DMS153 (cell line): ENCODE measurements around the gene COPS4.
A peak's percentile ranks its signal among the peaks of the same experiment; 100 is the strongest.
"Not testable (repeated sequence)": the region's sequence is repeated elsewhere in the genome, so short reads cannot be mapped to it uniquely, and the experiment has no call there.

Experiments used
- DNase-seq: peaks from one replicate; lab custom pipeline; 2025; lab: John Stamatoyannopoulos, UW

COPS4 gene

DNA sequence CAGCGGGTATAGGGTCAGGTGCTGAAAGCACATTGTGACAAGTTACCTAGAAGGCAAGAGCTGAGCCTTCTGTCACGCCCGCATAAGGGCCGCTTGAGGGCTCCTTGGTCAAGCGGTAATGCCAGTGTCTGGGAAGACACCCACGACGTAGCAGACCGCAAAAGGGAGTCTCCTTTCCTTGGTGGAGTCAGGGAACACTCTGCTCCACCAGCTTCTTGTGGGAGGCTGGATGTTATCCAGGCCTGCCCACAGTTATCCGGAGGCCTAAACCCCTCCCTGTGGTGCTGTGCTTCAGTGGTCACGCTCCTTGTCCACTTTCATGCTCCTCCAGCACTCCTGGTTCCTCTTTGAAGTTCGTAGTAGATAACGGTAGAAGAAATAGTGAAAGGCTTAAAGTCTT, 50.0 kb downstream of the COPS4 start:
- DNase-seq = not testable (repeated sequence)

DNA sequence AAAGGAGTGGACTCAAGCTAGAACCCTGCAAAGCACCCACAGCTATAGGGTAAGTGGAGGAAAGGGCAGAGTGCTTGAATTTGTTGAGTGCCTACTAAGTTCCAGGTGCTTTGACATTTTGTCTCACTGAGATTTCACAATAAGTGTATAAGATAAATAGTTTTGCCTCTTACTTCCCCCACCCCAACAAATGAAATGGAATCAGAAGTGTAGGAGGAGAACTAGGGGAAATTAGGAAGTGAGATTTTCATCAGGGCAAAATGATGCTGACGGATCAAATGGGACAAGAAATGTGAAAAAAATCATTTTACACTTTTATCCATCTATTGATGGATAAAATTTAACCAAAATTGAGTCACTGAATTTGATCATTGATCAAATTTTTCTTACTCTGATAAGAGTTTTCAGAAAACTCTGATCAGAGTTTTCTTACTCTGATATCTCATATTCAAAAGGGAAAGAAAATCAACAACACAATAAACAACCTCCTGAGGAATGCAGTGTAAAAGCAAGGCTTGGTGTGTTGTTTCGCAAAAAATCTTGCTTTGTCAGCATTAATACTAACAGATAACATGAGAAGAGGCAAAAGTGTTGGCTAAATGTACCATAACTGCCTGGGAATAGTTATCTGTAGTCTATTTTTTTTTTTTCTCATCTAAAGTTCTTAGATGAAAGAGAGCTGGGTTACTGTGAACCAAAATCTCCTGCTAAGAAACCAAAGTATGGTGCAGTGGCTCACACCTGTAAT, 54.6 kb downstream of the COPS4 start:
- DNase-seq = no peak

DNA sequence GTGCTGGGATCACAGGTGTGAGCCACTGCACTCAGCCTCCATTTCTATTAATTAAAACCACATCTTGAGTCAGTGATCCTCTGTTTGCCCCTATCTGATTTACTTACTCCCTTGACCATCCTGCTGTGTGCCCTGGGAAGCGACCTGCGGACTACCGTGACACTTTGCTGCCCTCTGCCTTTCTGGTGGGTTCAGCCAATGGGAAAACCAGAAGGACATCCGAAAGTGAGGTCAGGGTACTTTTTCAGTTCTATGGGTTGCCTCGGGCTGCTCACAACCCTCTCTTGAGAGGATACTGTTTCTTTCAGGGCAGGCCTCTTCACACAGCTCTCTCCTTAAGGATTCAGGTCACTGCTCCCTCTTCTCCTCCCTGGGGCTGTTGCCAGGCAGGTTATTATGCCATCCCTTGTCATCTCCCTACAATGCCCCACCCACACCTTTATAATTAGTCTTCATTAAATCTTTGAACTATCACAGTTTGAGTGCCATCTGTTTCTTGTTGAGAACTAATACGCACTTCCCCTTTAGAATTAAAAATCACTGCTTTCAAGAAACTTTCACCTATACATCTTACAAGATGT, 58.2 kb downstream of the COPS4 start:
- DNase-seq = no peak

DNA sequence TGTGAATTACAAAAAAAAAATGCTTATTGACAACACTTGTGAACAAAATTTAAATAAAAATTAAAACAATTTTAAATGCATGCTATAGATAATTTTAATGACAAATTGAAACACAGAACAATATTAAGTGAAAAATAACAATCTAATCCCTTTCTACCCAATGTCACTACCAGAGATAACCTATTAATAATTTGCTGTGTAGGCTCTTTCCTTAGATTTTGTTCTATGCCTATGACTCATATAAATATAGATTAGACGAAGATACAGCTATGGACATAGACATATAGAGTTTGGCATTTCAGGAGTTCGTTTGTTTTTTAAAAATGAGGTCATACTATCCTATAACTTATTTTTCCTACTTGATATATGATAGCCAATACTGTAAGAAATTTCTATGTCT, 61.4 kb downstream of the COPS4 start:
- no peak for DNase-seq

DNA sequence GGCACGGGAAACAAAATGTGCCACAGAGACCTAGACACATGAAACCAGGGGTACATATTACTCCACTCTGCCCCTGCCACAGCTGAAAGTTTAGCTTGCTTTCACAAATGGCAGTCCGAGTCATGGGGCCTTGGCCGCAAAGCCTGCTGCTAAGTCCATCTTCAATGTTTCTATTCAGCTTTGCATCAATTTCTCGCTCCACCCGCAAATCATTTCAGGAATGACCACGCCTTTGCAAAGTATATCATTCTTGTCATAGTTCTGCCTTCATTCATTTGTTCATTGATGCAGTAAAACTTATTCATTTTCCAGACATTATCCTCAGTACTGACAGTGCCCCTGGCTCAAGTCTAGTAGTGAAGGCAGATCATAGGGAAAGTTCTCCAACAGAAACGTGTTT, 70.0 kb downstream of the COPS4 start:
- no peak for DNase-seq

DNA sequence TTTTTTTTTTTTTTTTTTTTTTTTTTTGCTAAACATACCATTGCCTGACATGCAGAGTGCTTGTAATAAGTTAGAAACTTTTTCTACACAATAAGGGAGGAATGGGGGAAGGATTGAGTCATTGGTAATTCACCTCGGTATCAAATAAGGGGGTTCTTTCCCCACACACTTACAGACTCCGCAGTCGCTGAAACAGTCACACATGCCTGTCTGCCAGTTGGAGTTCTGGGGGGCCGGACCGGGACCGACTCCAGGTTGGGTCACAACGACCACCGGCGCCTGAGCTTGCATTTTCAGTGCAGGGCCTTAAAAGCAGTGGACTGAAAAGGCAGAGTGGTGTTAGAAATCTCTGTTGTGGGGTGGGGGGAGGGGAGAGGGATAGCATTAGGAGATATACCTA, 72.6 kb downstream of the COPS4 start:
- no peak for DNase-seq

DNA sequence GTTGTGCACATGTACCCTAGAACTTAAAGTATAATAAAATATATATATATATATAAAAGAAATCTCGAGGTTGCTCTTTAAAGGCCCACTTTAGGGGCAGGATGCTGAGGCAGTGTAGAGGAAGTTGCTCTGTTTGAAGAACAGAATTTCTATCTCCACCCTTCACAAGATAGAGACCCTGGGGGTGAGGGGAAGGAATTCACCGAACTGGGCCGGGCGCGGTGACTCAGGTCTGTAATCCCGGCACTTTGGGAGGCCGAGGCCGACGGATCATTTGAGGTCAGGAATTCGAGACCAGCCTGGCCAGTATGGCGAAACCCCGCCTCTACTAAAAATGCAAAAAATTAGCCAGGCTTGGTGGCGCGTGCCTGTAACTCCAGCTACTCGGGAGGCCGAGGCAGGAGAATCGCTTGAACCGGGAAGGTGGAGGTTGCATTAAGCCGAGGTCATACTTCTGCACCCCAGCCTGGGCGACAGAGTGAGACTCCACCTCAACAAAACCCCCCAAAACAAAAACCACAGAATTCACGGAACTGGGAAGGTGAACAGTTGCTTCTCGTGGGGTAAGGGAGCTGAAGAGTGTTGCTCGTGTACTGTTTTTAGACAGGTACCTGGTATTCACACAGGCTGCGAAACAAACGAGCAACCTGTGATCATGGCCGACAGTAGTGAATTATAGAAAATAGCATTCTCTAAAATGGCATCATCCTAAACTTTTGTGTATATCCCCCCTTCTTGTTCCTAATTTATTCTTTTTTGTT, 73.3 kb downstream of the COPS4 start:
- DNase-seq = no peak

DNA sequence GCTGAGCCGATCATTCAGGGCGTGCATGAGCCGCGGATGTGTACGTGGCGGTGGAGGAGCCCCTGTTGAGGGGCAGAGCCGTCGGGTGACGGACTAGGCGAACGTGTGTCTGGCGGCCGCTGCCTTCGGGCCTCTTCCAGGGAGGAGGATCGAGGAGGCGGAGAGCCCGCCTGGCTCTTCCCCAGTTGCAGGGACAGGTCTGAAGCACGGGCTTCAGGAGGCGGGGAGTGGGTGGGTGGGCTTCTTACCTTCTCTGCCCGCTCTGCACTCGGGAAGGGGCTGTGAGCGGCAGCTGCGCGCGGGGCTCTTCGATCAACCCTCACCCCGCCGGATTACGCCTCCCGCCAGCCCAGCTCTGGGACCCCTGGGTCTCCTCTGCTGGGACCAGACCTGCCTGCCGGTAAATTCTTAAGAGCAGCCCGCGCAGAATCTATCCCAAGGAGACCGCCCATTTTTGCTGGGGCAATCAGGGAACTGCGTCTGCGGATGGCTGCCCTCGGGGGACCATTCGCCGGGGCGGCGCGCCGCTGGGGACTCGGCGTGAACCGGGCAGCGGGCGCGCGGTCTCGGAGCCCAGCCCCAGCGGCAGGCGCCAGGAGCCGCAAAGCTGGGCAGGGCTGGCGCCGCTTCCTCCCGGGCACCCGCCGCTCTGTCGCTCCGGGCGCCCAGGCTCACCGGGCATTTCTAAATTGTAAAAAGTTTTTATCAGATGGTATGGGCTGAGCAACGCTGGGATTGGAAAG, 74.7 kb downstream of the COPS4 start:
- peak; percentile 57 for DNase-seq

DNA sequence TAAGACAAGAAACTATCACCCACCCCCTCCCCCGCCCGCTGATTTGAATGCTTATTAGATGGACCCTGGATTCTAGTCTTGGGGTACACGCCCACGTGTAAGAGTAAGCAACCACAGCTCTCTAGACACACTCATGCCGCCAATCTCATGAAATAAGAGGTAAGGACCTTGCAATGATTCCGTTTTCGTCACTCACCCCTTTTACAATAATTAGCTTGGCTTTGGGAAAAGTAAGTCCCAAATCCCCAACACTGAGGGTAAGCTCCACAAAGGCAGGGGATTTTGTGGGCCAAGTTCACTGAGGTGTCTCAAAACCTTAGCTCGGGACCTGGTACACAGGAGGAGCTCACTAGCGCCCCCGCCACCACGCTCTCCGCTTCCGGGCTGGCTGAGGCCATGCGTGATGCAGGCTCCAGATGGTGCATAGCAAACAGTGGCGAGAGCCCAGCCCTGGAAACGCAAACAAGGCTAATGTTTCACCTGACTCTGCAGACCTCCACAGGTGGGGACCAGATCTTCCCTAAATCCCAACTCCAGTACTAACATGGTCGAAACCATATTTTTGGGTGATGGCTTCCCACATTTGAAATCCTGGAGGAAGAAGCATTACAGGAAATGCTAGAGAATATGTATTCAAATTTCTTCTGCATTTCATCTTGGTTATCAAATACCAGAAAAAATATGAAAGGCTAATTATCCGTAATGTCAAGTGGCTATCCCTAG, 75.4 kb downstream of the COPS4 start:
- DNase-seq = peak; percentile 96

DNA sequence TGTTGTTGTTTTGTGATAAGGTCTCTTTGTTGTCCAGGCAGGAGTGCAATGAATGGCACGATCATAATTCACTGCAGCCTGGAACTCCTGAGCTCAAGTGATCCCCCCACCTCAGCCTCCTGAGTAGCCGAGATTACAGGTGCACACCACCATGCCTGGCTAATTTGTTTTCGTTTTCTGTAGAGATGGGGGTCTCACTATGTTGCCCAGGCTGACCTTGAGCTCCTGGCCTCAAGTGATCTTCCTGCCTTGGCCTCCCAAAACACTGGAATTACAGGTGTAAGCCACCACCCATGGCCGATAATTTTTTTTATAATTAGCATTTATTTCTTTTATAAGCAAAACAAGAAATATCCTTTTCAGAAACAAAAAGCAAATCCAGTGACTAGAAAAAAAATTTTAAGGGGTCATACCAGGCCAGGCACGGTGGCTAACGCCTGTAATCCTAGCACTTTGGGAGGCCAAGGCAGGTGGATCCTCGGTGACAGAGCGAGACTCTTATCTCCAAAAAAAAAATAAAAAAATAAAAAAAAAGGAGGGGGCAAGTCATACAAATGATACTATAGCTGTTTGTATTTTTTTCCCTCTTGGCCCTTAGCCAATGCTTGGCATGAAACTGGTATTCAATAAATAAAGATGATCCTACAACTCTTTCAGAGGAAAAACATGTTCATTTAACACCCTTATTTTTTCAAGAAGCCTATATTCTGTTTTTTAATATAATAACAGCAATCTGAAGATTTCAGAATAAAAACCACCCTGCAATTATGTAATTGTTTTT, 76.2 kb downstream of the COPS4 start:
- DNase-seq = peak; percentile 15

DNA sequence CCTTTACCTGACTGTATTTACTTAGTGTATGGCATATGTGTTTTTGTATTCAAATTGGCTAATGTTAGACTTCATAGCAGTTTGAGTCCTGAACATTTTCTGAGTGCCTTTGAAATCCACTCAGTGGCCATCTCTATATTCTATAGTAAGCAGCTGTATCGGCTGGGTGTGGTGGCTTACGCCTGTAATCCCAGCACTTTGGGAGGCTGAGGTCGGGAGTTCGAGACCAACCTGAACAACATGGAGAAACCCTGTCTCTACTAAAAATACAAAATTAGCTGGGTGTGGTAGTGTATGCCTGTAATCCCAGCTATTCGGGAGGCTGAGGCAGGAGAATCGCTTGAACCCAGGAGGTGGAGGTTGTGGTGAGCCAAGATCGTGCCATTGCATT, 76.8 kb downstream of the COPS4 start:
- not testable (repeated sequence) for DNase-seq

DNA sequence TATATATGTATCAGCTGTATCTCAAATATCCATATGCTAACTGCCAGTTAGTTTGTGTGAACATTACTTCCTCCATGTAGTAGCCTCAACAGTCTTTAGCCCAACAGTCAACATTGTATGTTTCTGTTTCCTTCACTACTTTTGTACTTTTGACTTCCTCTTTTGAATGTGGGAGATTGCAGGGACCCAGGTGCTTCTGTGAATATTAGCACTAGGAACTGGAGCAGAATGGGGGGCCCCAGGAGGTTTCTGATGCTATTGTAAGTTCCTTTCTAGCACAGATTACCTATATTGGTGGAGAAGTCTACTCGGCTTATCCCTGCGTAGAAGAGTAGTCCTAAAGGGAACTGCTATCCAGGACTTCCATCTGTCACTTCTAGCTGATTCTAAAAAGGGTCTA, 77.2 kb downstream of the COPS4 start:
- DNase-seq = peak; percentile 12

DNA sequence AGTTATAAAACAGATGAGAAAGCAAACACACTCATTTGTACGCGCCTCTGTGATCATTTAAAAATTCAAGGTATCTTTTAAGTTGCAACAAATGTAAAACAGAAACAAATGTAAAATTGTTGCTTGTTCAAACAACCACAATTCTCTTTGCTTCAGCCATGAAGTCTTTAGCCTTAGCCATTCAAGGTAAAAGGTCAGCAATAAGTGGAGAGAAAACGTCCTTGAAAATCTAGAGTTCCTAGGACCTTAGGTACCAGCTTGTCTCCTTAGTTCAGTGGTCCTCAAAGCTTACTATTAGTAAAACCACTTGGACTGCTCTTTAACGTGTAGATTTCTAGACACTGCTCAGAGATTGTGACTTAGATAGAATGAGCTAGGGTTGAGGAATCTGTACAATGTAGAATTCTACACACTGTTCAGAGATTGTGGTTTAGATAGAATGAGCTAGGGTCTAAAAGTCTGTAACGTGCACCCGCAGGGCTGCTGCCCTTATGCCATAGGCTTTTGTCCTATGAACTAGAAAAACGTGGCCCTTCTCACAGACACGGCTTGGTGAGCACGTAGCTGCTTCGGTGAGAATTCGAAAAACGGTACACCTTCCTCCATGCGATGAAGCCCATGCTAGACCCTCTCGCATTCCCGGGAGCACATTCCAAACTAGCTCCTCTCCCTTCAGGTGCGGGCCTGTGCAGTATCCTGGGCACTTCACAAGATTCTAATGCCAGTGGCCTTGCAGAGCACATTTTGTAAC, 77.9 kb downstream of the COPS4 start:
- DNase-seq = peak; percentile 27

DNA sequence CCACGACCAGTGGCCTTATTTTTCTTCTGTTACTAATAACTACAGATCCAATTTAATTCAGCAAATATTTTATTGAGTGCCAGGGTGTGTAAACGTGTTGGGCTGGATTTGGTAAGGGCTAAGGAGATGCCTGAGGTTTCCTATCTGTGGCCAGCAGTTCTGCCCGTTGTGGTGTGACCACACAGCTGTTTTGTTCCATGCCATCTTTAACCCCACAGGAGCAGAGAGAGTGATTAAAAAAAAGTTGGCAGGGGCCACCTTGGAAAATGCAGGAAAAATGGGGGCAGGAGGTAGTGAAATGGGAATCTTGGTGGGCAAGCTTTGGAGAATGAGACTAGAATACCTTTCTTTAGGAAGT, 78.4 kb downstream of the COPS4 start:
- no peak for DNase-seq

DNA sequence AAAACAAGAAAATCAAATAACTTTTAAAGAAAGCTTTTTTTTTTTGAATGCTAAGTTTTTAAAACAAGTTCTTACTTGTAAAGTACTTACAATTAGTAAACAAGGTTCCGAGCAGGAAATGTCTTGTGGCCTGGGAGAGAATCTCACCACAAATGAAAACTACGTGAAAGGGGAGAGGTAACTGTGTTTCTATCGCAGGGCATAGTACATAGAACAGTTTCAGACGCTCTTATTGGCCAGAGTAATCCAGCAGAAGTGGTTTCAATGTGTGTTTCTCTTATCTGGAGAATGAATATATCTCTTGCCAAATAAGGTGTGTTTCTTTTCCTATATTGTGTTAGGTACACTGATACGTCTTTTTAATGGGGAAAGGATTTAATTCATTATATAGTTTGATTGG, 79.6 kb downstream of the COPS4 start, which contains the start of gene PLAC8:
Gene PLAC8 (minus strand): TSS at position 154 of the 400 bp plus-strand sequence. CDS start 6,808 bp downstream, outside the sequence.
- DNase-seq = peak; percentile 80

DNA sequence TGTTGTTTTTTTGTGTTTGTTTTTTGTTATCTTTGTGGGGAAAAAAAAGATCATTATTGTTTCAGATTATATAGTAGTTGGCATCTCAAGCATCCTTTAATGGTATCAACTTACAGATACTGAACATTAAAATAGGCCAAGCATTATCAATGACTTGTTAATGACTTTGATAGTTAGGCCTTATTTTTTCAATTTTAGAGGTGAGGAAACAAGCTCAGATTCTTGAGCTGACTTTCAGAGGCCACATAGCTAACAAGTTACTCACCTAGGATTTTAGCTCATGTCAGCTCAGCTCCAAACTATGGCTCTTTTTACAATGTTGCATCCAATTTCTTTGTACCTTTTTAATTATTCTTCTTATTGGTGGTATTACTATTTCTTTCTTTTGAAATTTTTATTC, 80.0 kb downstream of the COPS4 start:
- DNase-seq = no peak

DNA sequence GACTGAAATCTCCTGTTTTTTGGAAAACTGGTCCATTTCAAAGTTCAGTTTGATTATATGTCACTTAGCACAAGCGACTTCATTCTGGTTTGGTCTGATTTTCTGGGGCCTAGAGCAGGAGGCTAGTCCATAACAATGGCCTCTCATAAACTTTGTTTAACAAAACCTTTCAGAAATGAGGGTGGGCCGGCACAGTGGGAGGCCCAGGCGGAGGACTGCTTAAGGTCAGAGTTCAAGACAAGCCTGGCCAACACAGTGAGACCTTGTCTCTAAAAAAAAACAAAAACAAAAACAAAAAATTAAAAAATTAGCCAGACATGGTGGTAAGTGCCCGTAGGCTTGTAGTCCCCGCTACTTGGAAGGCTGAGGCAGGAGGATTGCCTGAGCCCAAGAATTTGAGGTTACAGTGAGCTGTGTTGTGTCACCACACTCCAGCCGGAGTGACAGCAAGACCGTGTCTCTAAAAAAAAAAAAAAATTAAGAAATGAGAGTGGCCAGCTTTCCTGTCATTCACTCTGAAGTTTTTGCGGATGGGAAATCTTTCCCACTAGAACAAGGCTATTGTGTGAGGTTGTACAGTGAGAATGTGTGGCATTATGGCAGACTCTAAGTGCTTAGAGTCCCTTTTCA, 80.8 kb downstream of the COPS4 start:
- DNase-seq = no peak

DNA sequence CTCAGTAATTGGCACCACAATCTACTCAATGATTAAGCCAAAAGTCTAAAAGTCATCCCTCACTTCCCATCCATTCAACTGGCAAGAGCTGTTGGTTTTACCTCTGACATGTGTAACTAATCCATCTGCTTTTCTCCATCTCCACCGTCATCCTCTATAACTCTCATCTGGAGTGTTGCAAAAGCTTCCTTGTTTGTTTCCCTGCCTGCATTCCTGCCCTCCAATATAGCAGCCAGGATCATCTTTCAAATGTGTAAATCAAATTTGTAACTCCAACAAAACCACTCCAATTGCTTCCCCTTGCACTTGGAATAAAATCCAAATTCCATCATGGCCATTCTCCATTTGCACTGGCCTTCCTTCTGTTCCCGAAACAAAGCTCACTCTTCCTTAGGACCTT, 83.9 kb downstream of the COPS4 start:
- DNase-seq = peak; percentile 8

DNA sequence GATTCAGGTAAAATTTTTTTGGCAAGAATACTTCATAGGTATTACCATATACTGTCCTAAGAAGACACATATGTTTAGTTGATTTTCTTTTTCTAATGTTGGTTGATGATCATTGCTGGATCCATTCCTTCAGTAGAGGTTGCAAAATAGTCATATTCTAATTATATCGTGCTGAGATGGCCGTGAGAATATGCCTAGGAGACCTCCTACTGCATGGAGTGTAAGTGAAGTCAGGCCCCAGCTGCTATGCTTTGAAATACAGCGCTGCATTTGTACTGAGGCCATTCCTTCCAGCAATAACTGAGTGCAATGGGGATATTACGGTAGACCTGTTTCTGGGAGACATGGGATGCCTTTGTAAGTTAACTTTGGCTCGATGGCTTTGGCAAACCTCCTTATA, 86.3 kb downstream of the COPS4 start:
- no peak for DNase-seq
